KMS-11 (cell line): Measurements from ENCODE around the gene ANTKMT.

Source experiments
- H2AFZ ChIP-seq: fragments of 200-600 bp; sonication (generic); 2 replicates; pipeline ENCODE4 v1.6.1; 2016; ENCODE audit warnings: antibody characterized with exemption, mixed run types, low read depth
- H3K27ac ChIP-seq: fragments of 200-600 bp; sonication (generic); 2 replicates; pipeline ENCODE4 v1.6.1; 2016; ENCODE audit warnings: mild to moderate bottlenecking, mixed run types
- H3K27me3 ChIP-seq: fragments of 200-600 bp; sonication (generic); 2 replicates; pipeline ENCODE4 v1.6.1; 2017; ENCODE audit warnings: mild to moderate bottlenecking, low read depth, mixed run types, moderate library complexity; ENCODE audit not compliant: insufficient read depth
- H3K36me3 ChIP-seq: fragments of 200-600 bp; sonication (generic); 2 replicates; pipeline ENCODE4 v1.6.1; 2017; ENCODE audit warnings: mild to moderate bottlenecking, mixed run types; ENCODE audit not compliant: insufficient read depth
- H3K4me1 ChIP-seq: fragments of 200-600 bp; sonication (generic); 2 replicates; pipeline ENCODE4 v1.6.1; 2016; ENCODE audit warnings: mild to moderate bottlenecking, low read depth, mixed run types; ENCODE audit not compliant: poor library complexity, severe bottlenecking
- H3K4me2 ChIP-seq: fragments of 200-600 bp; sonication (generic); 2 replicates; pipeline ENCODE4 v1.7.0; 2016; ENCODE audit warnings: mild to moderate bottlenecking, mixed run types
- H3K4me3 ChIP-seq: fragments of 200-600 bp; sonication (generic); IDR thresholded peaks from 2 replicates; pipeline ENCODE4 v1.6.1; 2017; ENCODE audit warnings: low read depth, low read length, mixed read lengths; ENCODE audit not compliant: insufficient read depth
- H3K79me2 ChIP-seq: fragments of 200-600 bp; sonication (generic); 2 replicates; pipeline ENCODE4 v1.6.1; 2016; ENCODE audit warnings: low read depth, mixed run types; ENCODE audit not compliant: insufficient read depth
- H3K9ac ChIP-seq: fragments of 200-600 bp; sonication (generic); 2 replicates; pipeline ENCODE4 v1.6.1; 2016; ENCODE audit warnings: mild to moderate bottlenecking, mixed run types
- H4K20me1 ChIP-seq: fragments of 200-600 bp; sonication (generic); 2 replicates; pipeline ENCODE4 v1.6.1; 2016; ENCODE audit warnings: mild to moderate bottlenecking, mixed run types; ENCODE audit not compliant: insufficient read depth
- TF ChIP-seq, protein P1 (sequence below): fragments of 200-600 bp; sonication (generic); conservative IDR thresholded peaks from 2 replicates; pipeline ENCODE4 v1.6.1; 2017; ENCODE audit warnings: low read depth, mild to moderate bottlenecking, antibody characterized with exemption, low read length, moderate library complexity, mixed read lengths

ANTKMT gene

DNA sequence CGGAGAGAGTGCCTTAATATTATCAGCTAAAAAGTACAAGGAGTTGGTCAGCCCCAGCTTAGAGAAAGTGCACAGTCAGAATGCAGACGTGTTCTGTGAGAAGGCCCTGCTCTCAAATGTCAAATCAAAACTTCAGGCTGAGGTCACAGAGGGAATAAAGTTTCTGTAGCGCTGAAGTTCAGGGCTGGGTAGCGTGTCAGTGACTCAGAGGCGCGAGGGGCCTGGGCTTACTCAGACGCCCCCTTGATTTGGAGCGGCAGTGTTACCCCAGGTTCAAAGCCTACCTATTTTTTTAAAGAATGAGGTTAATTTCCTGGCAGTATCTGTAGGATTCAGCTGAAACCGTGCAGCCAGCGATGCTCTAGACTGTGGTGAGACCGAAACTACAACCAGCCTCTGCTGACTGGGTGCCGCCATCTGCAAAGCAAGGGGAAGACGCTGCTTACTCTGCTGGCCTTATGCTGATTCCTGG lies 15.1 kb downstream of the ANTKMT start:
- H3K4me1 ChIP-seq, result peaks cover 56% of the 10 kb centered on the region
- H2AFZ ChIP-seq, result no peak overlapping the region
- no peaks in the 10 kb centered on the region for H4K20me1 ChIP-seq
- H3K4me2 ChIP-seq, result peak overlapping the region; percentile 98
- peaks cover 10% of the 10 kb centered on the region; the same call in 1 of the 2 replicates for H3K79me2 ChIP-seq
- TF ChIP-seq, protein P1, sequence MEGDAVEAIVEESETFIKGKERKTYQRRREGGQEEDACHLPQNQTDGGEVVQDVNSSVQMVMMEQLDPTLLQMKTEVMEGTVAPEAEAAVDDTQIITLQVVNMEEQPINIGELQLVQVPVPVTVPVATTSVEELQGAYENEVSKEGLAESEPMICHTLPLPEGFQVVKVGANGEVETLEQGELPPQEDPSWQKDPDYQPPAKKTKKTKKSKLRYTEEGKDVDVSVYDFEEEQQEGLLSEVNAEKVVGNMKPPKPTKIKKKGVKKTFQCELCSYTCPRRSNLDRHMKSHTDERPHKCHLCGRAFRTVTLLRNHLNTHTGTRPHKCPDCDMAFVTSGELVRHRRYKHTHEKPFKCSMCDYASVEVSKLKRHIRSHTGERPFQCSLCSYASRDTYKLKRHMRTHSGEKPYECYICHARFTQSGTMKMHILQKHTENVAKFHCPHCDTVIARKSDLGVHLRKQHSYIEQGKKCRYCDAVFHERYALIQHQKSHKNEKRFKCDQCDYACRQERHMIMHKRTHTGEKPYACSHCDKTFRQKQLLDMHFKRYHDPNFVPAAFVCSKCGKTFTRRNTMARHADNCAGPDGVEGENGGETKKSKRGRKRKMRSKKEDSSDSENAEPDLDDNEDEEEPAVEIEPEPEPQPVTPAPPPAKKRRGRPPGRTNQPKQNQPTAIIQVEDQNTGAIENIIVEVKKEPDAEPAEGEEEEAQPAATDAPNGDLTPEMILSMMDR, result no peak
- peak overlapping the region; percentile 88 for H3K27ac ChIP-seq
- H3K4me3 ChIP-seq, result no peak overlapping the region
- H3K36me3 ChIP-seq, result no peaks in the 10 kb centered on the region
- H3K27me3 ChIP-seq, result no peaks in the 10 kb centered on the region
- peak overlapping the region; percentile 43; the same call in 1 of the 2 replicates for H3K9ac ChIP-seq

DNA sequence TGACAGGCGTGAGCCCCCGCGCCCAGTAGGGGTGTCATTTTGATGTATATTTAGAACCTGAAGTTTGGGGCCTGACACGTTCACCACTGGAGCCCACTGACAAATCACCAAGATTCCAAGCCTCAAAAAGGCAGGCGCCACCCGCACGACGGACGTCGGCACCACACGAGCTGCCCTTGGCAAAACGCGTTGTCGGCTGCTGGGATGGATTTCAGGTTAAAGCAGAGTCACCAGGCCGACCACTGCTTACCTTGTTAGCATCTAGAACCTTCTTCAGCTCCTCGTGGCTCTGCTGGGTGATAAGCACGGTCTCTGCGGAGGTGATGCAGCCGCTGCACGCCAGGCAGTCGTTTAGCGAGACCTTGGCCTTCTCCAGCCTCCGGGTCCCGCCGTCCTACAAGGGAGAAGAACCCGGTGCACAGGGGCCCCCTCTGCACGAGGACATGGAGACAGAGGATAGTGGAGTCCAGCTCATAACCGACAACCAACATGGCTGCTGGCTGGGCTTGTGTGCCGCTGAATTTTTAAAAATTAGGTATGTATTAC lies 16.1 kb downstream of the ANTKMT start:
- H2AFZ ChIP-seq, result no peak overlapping the region
- peak overlapping the region; percentile 88 for H3K27ac ChIP-seq
- TF ChIP-seq, protein P1, result no peak
- H3K9ac ChIP-seq, result no peak overlapping the region
- H3K4me3 ChIP-seq, result no peak overlapping the region
- H3K79me2 ChIP-seq, result peaks cover 10% of the 10 kb centered on the region; the same call in 1 of the 2 replicates
- peaks cover 60% of the 10 kb centered on the region for H3K4me1 ChIP-seq
- H3K27me3 ChIP-seq, result peaks cover 6% of the 10 kb centered on the region
- H3K36me3 ChIP-seq, result no peaks in the 10 kb centered on the region
- H3K4me2 ChIP-seq, result peak overlapping the region; percentile 98
- no peaks in the 10 kb centered on the region for H4K20me1 ChIP-seq

DNA sequence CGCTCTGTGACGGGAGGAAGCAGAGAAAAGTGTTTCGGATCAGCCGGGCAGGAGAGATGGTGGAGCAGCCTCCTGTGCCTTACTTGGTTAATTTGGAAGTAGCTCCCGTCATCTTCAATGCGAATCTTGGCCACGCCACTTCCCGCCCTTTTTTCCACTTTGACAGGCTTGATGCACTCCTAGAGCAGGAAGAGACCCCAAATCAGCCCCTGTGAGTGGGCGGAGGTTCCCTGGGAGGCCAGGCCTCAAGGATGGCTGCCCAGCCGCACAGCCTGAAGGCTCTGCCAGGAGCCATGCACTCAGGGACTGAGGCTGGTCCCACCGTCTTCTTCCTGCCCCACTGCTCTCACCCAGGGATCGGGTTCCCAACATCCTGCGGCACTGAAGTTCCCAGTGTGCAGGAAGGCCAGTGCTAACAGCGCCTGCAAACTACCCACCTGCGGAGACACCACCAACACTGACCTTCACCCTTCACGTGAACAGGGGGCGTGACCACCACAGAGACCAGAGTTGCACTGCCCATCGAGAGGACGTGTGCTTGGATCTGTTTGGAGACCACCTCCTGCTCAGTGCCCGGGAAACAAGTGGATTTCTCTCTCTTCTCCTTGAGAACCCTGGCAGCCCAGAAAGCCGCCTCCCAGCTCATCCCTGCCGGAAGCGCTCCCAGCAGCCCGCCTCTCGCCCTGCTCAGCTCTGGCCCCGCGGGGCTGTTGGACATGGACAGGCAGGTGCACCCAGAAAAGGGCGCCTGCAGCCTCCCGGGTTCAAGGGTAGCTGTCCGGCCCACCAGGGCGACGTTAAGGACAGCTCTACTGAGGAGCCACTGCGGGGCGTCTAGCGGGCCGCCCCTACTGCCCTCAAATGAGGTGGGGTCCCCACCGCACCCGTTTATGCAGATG lies 18.9 kb downstream of the ANTKMT start:
- Histone ChIP-seq H3K4me1 (peaks cover 41% of the 10 kb centered on the region), H3K4me3 (peak overlapping the region; percentile 45), H4K20me1 (no peaks in the 10 kb centered on the region), H3K4me2 (peak overlapping the region; percentile 99), H3K27me3 (peaks cover 34% of the 10 kb centered on the region), H3K36me3 (no peaks in the 10 kb centered on the region), H3K79me2 (peaks cover 10% of the 10 kb centered on the region; the same call in 1 of the 2 replicates), H3K27ac (no peak overlapping the region), H2AFZ (peak overlapping the region; percentile 74; the same call in 1 of the 2 replicates), H3K9ac (peak overlapping the region; percentile 82)
- TF ChIP-seq, protein P1, result no peak

DNA sequence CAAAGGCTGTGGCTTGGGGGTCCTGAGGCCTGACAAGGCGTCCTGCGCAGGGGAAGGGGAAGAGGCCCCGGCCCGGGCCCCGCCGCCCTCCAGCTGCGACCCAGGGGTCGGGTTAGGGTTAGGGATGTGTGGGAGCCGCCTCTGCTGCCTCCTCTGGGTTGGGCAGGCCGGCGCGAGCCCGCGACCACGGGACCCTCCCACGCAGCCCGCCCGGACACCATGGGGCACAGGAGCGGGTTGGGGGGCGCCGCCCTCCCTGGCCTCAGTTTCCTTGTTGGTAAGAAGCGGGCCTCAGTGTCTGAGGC lies 19.5 kb downstream of the ANTKMT start:
- peaks cover 40% of the 10 kb centered on the region for H3K27me3 ChIP-seq
- peaks cover 10% of the 10 kb centered on the region; the same call in 1 of the 2 replicates for H3K79me2 ChIP-seq
- peak overlapping the region; percentile 74 for H2AFZ ChIP-seq
- peaks cover 35% of the 10 kb centered on the region for H3K4me1 ChIP-seq
- no peak overlapping the region; the same call in 1 of the 2 replicates for H3K27ac ChIP-seq
- no peaks in the 10 kb centered on the region for H3K36me3 ChIP-seq
- TF ChIP-seq, protein P1, result no peak
- H3K4me3 ChIP-seq, result peak overlapping the region; percentile 45
- H4K20me1 ChIP-seq, result no peaks in the 10 kb centered on the region
- H3K4me2 ChIP-seq, result peak overlapping the region; percentile 99
- H3K9ac ChIP-seq, result peak overlapping the region; percentile 82
